ENCODE results near the gene LAPTM5.

- TF ChIP-seq CTCF (IDR thresholded peaks at IDR 0.05) (no peak), EZH2phosphoT487 (IDR thresholded peaks at IDR 0.05) (no peak)
Observed at GRCh38 chr1:30774550-30775432, 17.2 kb upstream of the LAPTM5 start.

Measured in neural progenitor cell (in vitro differentiated cells).